ENCODE measurements around the gene DAAM1. TPM values are rescaled to one million over a fixed set of nuclear protein-coding genes. Genes with fewer than 3 reads are reported as not detected.
A peak's percentile ranks its signal among the peaks of the same experiment; 100 is the strongest.

Gene DAAM1
- total and polyA plus RNA-seq, 10 donors: 8.3 to 76.1 (median 35.2) TPM

GRCh38 chr14:59377491-59377890 is 189.0 kb downstream of the DAAM1 start:
- H3K27me3 ChIP-seq (replicated peaks in 1 of 7): no peaks in the 10 kb centered on the region
- TF ChIP-seq CTCF (IDR thresholded peaks at IDR 0.05 in 8 of 11, conservative IDR thresholded peaks at IDR 0.05 in 3 of 11): no peak
- no peak for TF ChIP-seq POLR2AphosphoS5 (IDR thresholded peaks at IDR 0.05)
- no peak for TF ChIP-seq POLR2A (IDR thresholded peaks at IDR 0.05)
- no peak for DNase-seq
- peaks cover 0 to under 1% (median 0%) of the 10 kb centered on the region in 8 donors for H3K9me3 ChIP-seq
- H3K4me3 ChIP-seq: no peak overlapping the region
- H3K36me3 ChIP-seq: no peaks in the 10 kb centered on the region
- WGBS, 5 donors: 62 to 81% (median 73%) methylated on average over 3 of the region's 3 CpGs
- intact Hi-C loops (cut with DNase I; ENCODE audit: low total_unique reads): no loop called here
- peaks cover 0 to 12% (median 0%) of the 10 kb centered on the region in 6 donors for H3K4me1 ChIP-seq
- peak overlapping the region in 7 of 8 donors; percentile 20 to 64 (median 58) for H3K27ac ChIP-seq

- Histone ChIP-seq H3K4me1 (peaks cover 0 to 12% (median 0%) of the 10 kb centered on the region in 6 donors), H3K4me3 (no peak overlapping the region), H3K27ac (peak overlapping the region in 6 of 8 donors; percentile 36 to 64 (median 58)), H3K9me3 (peaks cover 0 to 6% (median 0%) of the 10 kb centered on the region in 8 donors), H3K27me3 (replicated peaks in 1 of 7) (no peaks in the 10 kb centered on the region), H3K36me3 (no peaks in the 10 kb centered on the region)
- WGBS, 5 donors: 60 to 73% (median 65%) methylated on average over 9 of the region's 9 CpGs
- intact Hi-C loops (cut with DNase I; ENCODE audit: low total_unique reads): no loop called here
- DNase-seq: no peak
- no peak for TF ChIP-seq POLR2AphosphoS5 (IDR thresholded peaks at IDR 0.05)
- no peak for TF ChIP-seq CTCF (IDR thresholded peaks at IDR 0.05 in 8 of 11, conservative IDR thresholded peaks at IDR 0.05 in 3 of 11)
- no peak for TF ChIP-seq POLR2A (IDR thresholded peaks at IDR 0.05)
These were observed 189.6 kb downstream of the DAAM1 start for GRCh38 chr14:59377991-59378601.

- DNase-seq: no peak
- TF ChIP-seq POLR2AphosphoS5 (IDR thresholded peaks at IDR 0.05) (no peak), CTCF (IDR thresholded peaks at IDR 0.05 in 8 of 11, conservative IDR thresholded peaks at IDR 0.05 in 3 of 11) (no peak), POLR2A (IDR thresholded peaks at IDR 0.05) (no peak)
- H3K27me3 ChIP-seq (replicated peaks in 1 of 7): no peaks in the 10 kb centered on the region
- H3K27ac ChIP-seq: no peak overlapping the region
- no peaks in the 10 kb centered on the region for H3K36me3 ChIP-seq
- intact Hi-C loops (cut with DNase I; ENCODE audit: low total_unique reads): no loop called here
- 94 to 98% (median 95%) methylated on average over 1 of the region's 1 CpG for WGBS, 5 donors
- H3K4me3 ChIP-seq: no peak overlapping the region
- H3K4me1 ChIP-seq: no peaks in the 10 kb centered on the region
- peaks cover 0 to 10% (median 0%) of the 10 kb centered on the region in 8 donors for H3K9me3 ChIP-seq
These were observed 201.5 kb downstream of the DAAM1 start for GRCh38 chr14:59389936-59390335.

- TF ChIP-seq POLR2AphosphoS5 (IDR thresholded peaks at IDR 0.05): no peak
- TF ChIP-seq CTCF (IDR thresholded peaks at IDR 0.05 in 8 of 11, conservative IDR thresholded peaks at IDR 0.05 in 3 of 11): no peak
- no peak for TF ChIP-seq POLR2A (IDR thresholded peaks at IDR 0.05)
- 88 to 96% (median 92%) methylated on average over 2 of the region's 2 CpGs for WGBS, 5 donors
- Histone ChIP-seq H3K36me3 (no peaks in the 10 kb centered on the region), H3K4me3 (no peak overlapping the region), H3K27me3 (replicated peaks in 1 of 7) (no peaks in the 10 kb centered on the region), H3K9me3 (peaks cover 0 to 9% (median 0%) of the 10 kb centered on the region in 8 donors), H3K4me1 (no peaks in the 10 kb centered on the region), H3K27ac (no peak overlapping the region)
- no peak for DNase-seq
- intact Hi-C loops (cut with DNase I; ENCODE audit: low total_unique reads): no loop called here
These were observed 202.9 kb downstream of the DAAM1 start for GRCh38 chr14:59391388-59391787.

Measured in spleen (tissue), 11 donors.